Nephron (organoid): ENCODE data around the gene MGAT2.
"Not testable (repeated sequence)": the region's sequence is repeated elsewhere in the genome, so short reads cannot be mapped to it uniquely, and the experiment has no call there.

Experiments used
- H3K27ac Mint-ChIP-seq, 3 experiments: 2 replicates each; pipeline ENCODE4 v1.8.0; 2020; ENCODE audit warnings: mixed read lengths in 3 of 3, mild to moderate bottlenecking in 2 of 3, moderate library complexity in 1 of 3
- H3K27me3 Mint-ChIP-seq: 2 replicates; pipeline ENCODE4 v1.8.0; 2021; ENCODE audit warnings: low read depth, mild to moderate bottlenecking, moderate library complexity, mixed read lengths
- H3K36me3 Mint-ChIP-seq: 2 replicates; pipeline ENCODE4 v1.8.0; 2020; ENCODE audit warnings: low read depth, mixed read lengths
- H3K4me1 Mint-ChIP-seq: 2 replicates; pipeline ENCODE4 v1.8.0; 2020; ENCODE audit warnings: mixed read lengths
- H3K4me3 Mint-ChIP-seq, 3 experiments: 2 replicates each; pipeline ENCODE4 v1.8.0; 2020; ENCODE audit warnings: mild to moderate bottlenecking in 3 of 3, mixed read lengths in 3 of 3, moderate library complexity in 2 of 3
- H3K9me3 Mint-ChIP-seq: 2 replicates; pipeline ENCODE4 v1.8.0; 2020; ENCODE audit warnings: mixed read lengths
- TF ChIP-seq, protein P1 (sequence below), 3 experiments: fragments of 200-600 bp; sonication (generic); IDR thresholded peaks; one replicate each; pipeline ENCODE4 v1.5.0; 2021; ENCODE audit warnings: antibody characterized with exemption in 3 of 3; ENCODE audit not compliant: unreplicated experiment in 3 of 3

The MGAT2 gene

DNA sequence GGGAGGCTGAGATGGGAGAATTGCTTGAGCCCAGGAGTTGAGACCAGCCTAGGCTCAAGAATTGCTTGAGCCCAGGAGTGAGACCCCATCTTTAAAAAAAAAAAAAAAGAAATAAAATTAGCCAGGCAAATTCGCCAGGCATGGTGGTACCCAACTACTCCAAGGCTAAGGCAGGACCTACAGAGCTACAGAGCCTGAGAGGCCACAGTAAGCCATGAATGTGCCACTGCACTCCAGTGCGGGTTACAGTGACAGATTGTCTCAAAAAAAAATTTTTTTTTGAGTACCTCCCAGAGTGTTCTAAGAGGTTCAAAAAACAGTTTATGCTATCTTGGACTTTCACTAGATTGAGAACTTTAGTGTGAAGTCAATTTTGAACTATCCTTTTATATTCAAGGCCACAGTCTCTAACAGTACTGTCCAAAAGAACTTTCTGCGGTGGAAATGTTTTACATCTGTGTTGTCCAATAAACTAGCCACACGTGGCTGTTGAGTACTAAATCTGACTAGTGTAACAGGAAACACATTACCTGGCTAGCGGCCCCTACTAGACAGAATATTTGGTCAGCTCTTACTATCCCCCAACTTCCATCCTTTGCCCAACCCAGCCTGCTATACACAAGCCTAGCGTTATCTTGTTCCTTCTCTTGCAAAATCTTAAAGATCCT lies 2.6 kb upstream of the MGAT2 start:
- H3K4me3 Mint-ChIP-seq = peak overlapping the region; percentile 18 to 77 (median 19)
- peaks cover 37% of the 10 kb centered on the region for H3K4me1 Mint-ChIP-seq
- peak overlapping the region in 2 of 3 experiments; percentile 10 to 63 for H3K27ac Mint-ChIP-seq
- H3K27me3 Mint-ChIP-seq = no peaks in the 10 kb centered on the region
- peaks cover 33% of the 10 kb centered on the region for H3K36me3 Mint-ChIP-seq
- TF ChIP-seq, protein P1, sequence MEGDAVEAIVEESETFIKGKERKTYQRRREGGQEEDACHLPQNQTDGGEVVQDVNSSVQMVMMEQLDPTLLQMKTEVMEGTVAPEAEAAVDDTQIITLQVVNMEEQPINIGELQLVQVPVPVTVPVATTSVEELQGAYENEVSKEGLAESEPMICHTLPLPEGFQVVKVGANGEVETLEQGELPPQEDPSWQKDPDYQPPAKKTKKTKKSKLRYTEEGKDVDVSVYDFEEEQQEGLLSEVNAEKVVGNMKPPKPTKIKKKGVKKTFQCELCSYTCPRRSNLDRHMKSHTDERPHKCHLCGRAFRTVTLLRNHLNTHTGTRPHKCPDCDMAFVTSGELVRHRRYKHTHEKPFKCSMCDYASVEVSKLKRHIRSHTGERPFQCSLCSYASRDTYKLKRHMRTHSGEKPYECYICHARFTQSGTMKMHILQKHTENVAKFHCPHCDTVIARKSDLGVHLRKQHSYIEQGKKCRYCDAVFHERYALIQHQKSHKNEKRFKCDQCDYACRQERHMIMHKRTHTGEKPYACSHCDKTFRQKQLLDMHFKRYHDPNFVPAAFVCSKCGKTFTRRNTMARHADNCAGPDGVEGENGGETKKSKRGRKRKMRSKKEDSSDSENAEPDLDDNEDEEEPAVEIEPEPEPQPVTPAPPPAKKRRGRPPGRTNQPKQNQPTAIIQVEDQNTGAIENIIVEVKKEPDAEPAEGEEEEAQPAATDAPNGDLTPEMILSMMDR (IDR thresholded peaks at IDR 0.05; ENCODE audit: unreplicated experiment in 3 of 3) = no peak
- no peaks in the 10 kb centered on the region for H3K9me3 Mint-ChIP-seq

DNA sequence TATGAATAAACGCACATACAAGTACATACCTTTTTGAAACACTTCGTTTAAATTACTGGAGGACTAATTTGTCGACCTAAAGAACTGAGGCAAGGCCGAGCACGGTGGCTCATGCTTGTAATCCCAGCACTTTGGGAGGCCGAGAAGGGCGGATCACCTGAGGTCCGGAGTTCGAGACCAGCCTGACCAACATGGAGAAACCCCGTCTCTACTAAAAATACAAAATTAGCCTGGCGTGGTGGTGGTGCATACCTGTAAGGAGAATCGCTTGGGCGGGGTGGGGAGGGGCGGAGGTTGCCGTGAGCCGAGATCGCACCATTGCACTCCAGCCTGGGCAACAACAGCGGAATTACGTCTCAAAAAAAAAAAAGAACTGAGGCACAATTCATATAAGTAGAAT lies 1.3 kb upstream of the MGAT2 start:
- not testable (repeated sequence) for H3K9me3 Mint-ChIP-seq, H3K27me3 Mint-ChIP-seq
- Mint-ChIP-seq H3K4me3 (peak overlapping the region; percentile 96 to 98 (median 98)), H3K4me1 (peaks cover 37% of the 10 kb centered on the region), H3K27ac (peak overlapping the region; percentile 99 to 100 (median 100)), H3K36me3 (peaks cover 31% of the 10 kb centered on the region)

DNA sequence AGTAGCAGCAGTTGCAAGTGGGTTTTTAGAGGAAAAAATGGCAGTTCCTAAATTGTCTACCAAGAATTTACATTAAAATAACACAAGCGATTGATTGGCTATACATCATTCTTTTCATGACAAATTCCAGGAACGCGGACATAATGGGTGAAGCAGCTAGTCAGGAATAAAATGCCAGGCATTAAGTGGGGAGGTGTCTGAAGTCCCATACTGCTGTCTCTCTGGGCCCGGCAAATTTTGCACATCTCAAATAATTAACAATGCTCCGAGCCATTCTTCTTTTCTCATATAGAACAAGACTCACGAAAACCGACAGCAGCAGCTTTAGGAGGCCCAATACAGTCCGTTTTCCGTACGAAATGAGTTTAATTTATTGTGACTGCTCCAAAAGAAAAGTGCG lies 869 bp upstream of the MGAT2 start:
- TF ChIP-seq, protein P1 (IDR thresholded peaks at IDR 0.05; ENCODE audit: unreplicated experiment in 3 of 3) = no peak
- peak overlapping the region; percentile 96 to 98 (median 98) for H3K4me3 Mint-ChIP-seq
- H3K27me3 Mint-ChIP-seq = no peaks in the 10 kb centered on the region
- H3K36me3 Mint-ChIP-seq = peaks cover 29% of the 10 kb centered on the region
- H3K27ac Mint-ChIP-seq = peak overlapping the region; percentile 99 to 100 (median 100)
- peaks cover 37% of the 10 kb centered on the region for H3K4me1 Mint-ChIP-seq
- no peaks in the 10 kb centered on the region for H3K9me3 Mint-ChIP-seq

DNA sequence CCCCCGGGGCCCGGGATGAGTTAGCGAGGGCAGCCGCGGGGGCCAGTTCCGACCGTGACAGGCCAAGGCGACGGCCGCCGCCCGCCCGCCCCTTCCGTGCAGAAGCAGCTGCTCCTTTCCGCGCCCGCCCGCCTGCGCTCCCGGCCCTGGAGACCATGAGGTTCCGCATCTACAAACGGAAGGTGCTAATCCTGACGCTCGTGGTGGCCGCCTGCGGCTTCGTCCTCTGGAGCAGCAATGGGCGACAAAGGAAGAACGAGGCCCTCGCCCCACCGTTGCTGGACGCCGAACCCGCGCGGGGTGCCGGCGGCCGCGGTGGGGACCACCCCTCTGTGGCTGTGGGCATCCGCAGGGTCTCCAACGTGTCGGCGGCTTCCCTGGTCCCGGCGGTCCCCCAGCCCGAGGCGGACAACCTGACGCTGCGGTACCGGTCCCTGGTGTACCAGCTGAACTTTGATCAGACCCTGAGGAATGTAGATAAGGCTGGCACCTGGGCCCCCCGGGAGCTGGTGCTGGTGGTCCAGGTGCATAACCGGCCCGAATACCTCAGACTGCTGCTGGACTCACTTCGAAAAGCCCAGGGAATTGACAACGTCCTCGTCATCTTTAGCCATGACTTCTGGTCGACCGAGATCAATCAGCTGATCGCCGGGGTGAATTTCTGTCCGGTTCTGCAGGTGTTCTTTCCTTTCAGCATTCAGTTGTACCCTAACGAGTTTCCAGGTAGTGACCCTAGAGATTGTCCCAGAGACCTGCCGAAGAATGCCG lies 699 bp downstream of the MGAT2 start:
- Mint-ChIP-seq H3K36me3 (peaks cover 30% of the 10 kb centered on the region), H3K27ac (peak overlapping the region; percentile 99 to 100 (median 100)), H3K27me3 (no peaks in the 10 kb centered on the region), H3K4me1 (peaks cover 37% of the 10 kb centered on the region), H3K9me3 (no peaks in the 10 kb centered on the region), H3K4me3 (peak overlapping the region; percentile 96 to 98 (median 98))
- TF ChIP-seq, protein P1 (IDR thresholded peaks at IDR 0.05; ENCODE audit: unreplicated experiment in 3 of 3) = peak in 1 of 3 experiments; percentile 23

DNA sequence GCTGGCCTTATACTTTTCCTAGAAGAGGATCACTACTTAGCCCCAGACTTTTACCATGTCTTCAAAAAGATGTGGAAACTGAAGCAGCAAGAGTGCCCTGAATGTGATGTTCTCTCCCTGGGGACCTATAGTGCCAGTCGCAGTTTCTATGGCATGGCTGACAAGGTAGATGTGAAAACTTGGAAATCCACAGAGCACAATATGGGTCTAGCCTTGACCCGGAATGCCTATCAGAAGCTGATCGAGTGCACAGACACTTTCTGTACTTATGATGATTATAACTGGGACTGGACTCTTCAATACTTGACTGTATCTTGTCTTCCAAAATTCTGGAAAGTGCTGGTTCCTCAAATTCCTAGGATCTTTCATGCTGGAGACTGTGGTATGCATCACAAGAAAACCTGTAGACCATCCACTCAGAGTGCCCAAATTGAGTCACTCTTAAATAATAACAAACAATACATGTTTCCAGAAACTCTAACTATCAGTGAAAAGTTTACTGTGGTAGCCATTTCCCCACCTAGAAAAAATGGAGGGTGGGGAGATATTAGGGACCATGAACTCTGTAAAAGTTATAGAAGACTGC lies 1.5 kb downstream of the MGAT2 start:
- H3K27ac Mint-ChIP-seq = peak overlapping the region; percentile 35 to 74 (median 47)
- peak overlapping the region; percentile 96 to 98 (median 98) for H3K4me3 Mint-ChIP-seq
- H3K9me3 Mint-ChIP-seq = no peaks in the 10 kb centered on the region
- H3K36me3 Mint-ChIP-seq = peaks cover 27% of the 10 kb centered on the region
- H3K27me3 Mint-ChIP-seq = no peaks in the 10 kb centered on the region
- peaks cover 37% of the 10 kb centered on the region for H3K4me1 Mint-ChIP-seq
- TF ChIP-seq, protein P1 (IDR thresholded peaks at IDR 0.05; ENCODE audit: unreplicated experiment in 3 of 3) = no peak

DNA sequence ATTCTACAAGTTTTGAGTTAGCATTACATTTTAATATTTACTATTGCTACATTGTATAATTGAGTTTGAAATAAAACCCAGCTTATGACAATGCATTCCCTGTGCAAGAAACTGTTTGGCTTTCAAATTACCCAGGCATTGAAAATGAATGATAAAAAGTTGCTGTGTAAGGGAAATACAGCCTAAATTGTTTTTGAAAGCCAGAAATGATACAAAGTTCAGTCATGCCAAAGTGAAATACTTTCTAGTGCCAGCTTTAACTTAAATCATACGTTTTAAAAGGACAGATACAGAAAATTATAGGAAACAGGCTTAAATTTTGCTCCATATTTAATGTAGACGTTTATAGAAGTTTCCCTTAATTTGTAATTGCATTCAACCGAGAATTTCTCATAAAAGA lies 2.8 kb downstream of the MGAT2 start:
- no peaks in the 10 kb centered on the region for H3K27me3 Mint-ChIP-seq
- peak overlapping the region in 1 of 3 experiments; percentile 56 for H3K4me3 Mint-ChIP-seq
- H3K4me1 Mint-ChIP-seq = peaks cover 29% of the 10 kb centered on the region

More for the DNA sequence above, 2.8 kb downstream of the MGAT2 start:
- H3K27ac Mint-ChIP-seq = no peak overlapping the region
- H3K9me3 Mint-ChIP-seq = no peaks in the 10 kb centered on the region
- H3K36me3 Mint-ChIP-seq = peaks cover 20% of the 10 kb centered on the region
- TF ChIP-seq, protein P1 (IDR thresholded peaks at IDR 0.05; ENCODE audit: unreplicated experiment in 3 of 3) = no peak
